ENCODE data around the gene LIMS3.
"Not testable (repeated sequence)": the region's sequence is repeated elsewhere in the genome, so short reads cannot be mapped to it uniquely, and the experiment has no call there.

The LIMS3 gene

DNA sequence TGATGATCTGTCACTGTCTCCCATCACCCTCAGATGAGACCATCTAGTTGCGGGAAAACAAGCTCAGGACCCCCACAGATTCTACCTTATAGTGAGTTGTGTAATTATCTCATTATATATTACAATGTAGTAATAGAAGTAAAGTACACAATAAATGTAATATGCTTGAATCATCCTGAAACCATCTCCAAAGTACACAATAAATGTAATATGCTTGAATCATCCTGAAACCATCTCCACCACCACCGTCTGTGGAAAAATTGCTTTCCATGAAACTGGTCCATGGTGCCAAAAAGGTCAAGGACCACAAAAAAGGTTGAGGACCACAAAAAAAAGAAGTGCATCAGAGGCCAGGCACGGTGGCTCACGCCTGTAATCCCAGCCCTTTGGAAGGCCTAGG is 29.3 kb downstream of the LIMS3 start:
- DNase-seq: not testable (repeated sequence)

GRCh38 chr2:109929222-109929621 is 30.7 kb downstream of the LIMS3 start:
- not testable (repeated sequence) for DNase-seq

DNA sequence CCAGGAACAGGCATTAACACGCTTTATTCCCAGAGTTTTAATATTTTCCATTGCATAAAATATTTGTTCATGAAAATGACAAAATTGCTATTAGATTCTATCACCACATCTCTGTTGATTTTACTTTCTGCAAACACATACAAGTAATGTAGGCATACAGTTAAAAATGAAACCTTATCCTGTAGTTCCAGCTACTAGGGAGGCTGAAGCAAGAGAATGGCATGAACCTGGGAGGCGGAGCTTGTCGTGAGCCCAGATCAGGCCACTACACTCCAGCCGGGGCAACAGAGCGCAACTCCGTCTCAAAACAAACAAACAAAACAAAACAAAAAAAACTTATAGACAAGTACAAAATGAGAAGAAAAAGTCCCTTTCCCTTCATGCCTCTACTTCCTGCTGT is 38.0 kb downstream of the LIMS3 start:
- not testable (repeated sequence) for DNase-seq

DNA sequence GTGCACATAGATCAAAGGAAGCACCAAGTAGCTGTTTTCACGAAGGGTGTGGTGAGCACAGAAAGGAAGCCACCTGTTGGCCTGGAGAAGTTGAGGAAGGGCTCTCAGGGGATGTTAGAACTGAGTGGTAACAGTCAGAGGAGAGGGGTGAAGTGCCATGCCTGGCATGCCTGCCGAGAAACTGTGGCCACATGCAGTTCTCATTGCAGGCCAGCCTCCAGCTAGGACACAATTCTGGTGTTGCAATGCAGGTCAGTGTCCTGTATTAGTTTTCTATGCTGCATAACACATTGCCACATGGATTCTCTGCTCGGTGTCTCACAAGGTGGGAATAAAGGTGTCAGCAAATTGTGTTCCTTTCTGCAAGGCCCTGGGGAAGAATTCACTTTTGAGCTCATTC is 46.9 kb downstream of the LIMS3 start:
- not testable (repeated sequence) for DNase-seq

DNA sequence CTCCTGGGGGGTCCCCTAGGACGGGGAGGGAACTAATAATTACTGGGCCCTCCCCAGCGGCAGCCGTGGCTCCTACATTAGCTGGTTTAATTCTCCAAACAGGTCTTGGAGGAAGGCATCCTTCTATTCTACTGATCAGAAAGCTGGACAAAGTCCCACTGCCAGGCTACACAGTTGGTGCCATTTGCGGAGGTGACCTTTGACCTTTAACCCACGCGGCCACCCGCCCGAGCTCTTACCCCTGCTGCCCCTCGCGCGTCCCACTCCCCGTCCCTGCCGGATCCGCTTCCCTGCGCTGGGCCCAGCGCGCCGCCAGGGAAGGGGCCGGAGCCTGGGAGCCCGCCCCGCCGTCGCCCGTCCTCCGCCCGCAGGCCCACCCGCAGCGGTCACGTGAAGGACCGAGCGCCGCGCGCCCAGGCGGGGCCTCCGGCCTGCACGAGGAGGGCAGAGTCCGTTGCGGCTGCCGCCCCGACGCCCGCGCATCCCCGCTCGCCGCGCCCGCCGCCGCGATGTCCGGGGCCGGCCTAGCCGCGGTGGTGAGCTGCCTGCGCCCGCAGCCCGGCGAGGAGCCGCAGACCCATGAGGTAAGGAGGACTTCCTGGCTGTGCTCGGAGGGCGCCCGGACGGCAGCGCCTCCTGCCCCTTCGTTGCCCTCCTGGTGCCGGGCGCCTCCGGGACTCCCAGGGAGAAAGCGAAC is 48.9 kb downstream of the LIMS3 start:
- not testable (repeated sequence) for DNase-seq

- not testable (repeated sequence) for DNase-seq
Measured at GRCh38 chr2:109947959-109948520, 49.6 kb downstream of the LIMS3 start.

- not testable (repeated sequence) for DNase-seq
Measured at GRCh38 chr2:109950146-109950843, 51.8 kb downstream of the LIMS3 start.

DNA sequence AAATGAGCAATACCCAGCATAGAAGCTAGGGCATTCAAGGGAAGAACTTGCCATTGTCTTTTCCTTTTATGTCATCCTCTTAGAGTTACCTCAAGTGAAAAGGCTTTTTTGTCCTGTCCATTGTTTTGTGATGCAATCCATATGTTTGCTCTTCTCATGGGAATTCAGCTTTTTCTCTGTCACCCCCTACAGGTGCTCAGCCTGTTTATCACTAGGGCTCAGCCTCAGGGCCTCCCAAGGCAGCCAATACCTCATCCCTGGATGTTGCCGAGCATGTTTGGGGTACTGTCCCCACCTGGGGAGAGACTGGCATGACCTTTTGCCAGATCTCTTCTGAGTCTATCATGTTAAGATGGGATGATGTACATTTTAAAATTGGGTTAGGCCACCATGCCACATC is 65.5 kb downstream of the LIMS3 start:
- DNase-seq: not testable (repeated sequence)

DNA sequence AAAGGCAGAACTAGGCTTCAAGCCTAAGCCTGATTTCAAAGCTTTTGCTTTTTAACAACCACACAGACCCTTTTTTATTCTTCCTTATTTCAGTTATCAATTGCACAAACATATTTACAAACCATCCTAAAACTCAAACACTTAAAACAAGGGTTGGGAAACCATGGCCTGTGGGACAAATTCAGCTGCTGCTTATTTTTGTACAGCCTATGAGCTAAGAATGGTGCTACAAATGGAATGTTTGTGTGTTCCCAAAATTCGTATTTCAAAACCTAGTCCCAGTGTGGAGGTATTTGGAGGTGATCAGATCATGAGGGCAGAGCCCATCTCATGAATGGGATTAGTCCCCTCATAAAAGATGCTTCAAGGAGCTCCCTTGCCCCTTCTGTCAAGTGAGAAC is 67.0 kb downstream of the LIMS3 start:
- not testable (repeated sequence) for DNase-seq

DNA sequence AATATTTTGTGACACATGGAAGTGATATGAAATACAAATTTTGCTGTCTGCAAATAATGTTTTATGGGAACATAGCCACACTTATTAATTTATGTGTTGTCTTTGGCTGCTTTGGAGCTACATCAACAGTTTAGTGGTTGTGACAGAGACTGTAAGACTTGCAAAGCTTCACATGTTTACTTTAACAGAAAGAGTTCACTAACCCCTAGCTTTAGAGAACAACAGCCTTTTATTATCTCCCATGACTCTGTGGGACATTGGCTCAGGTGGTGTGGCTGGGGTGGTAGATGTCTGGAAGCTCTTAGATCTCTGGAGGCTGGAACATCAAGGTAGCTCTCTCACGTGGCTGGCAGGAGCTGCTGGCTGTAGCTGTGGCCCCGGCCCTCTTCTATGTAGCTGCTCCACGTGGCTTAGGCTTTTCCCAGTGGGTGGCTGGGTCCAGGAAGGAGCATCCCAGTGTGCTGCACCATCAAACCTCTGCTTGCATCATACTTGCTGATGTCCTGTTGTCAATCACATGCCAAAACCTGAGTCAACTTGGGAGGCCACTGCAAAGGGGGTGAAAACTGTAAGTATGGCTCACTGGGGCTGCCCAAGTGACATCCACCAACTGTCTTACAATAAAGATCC is 67.7 kb downstream of the LIMS3 start:
- not testable (repeated sequence) for DNase-seq

GRCh38 chr2:109966858-109967257 is 68.4 kb downstream of the LIMS3 start:
- DNase-seq: not testable (repeated sequence)

GRCh38 chr2:109969864-109970263 is 71.4 kb downstream of the LIMS3 start:
- not testable (repeated sequence) for DNase-seq

DNA sequence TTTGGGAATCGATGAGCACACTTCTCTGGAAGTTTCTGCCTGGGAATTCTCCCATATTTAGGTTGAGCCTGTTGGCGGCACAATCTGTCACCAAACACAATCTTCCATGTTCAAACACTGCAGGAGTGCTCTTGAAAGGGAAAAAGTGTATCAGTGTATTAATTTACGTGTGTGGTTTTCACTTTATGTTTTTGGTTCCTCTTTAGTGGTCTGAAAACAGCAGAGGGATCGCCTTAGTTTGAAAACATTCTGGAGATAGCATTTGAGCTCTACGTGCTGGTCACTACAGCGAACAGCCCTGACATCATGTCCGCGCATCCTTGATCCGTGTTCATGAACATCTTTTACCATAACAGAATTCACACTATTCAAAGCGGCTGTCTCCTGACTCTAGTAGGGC is 73.2 kb downstream of the LIMS3 start:
- not testable (repeated sequence) for DNase-seq
